NCI-H146 (cell line): ENCODE results near the gene OR2T2.
"Not testable (repeated sequence)": the region's sequence is repeated elsewhere in the genome, so short reads cannot be mapped to it uniquely, and the experiment has no call there.

Experiments
- DNase-seq: peaks from one replicate; lab custom pipeline; 2025; lab: John Stamatoyannopoulos, UW

OR2T2 gene

DNA sequence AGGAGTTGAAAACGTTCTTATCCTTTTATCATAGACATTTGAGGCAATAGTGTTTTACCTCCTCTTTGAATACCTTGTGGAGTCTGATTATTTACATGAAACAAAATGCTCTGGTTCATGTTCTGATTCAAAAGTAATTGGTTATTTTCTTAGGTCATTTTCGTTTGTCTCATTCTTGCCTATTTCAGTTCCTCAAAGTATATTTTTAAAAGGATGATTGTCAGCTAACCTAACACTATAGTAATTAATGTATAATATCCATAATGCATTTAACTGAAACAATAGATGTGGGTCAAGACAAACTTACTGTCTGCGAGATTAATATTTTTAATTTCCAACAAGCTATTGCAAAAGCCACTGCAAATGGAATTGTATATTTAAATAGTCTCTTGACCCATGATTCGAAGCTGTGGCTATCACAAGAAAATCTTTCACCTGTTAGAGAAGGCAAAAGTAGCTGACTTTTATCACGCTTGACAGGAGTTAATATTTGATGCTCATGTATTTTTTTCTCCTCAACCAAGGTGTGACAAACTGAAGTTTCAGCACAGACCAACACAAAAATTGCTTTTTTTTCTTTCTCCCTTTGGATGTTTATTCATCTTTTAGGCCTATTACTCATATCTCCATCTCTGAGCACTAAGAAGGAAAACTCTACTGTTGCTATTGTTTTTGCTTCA lies 5.2 kb downstream of the OR2T2 start:
- DNase-seq, result not testable (repeated sequence)

DNA sequence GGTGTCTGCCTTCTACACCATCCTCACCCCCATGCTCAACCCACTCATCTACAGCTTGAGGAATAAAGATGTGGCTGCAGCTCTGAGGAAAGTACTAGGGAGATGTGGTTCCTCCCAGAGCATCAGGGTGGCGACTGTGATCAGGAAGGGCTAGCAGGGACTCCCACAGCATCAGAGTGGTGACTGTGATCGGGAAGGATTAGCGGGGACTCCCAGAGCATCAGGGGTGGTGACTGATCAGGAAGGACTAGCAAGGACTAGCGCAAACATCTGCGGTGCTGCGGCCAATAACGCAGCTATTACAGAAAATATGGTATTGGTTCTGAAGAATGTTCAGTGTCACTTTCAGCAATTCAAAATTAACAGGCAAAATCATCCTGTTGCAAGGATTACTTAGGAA lies 8.2 kb downstream of the OR2T2 start:
- DNase-seq, result not testable (repeated sequence)

DNA sequence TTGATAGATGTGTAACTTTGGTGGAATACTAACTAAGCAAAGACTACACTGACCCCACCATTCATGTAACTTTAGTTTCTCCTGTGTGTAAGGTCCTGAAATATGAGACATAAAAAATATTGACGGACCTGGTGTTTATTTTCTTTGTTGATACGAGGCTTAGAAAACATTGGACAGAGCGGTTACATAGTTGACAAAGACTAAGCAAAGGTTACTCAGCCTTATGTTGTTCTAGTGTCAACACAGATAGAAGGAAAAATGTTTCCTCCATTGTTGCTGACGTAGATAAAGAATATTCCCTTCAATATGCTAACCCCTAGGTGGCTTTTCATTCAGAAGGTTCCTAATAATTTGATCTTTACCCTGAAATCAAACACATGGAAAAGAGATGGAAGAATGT lies 9.6 kb downstream of the OR2T2 start:
- not testable (repeated sequence) for DNase-seq

DNA sequence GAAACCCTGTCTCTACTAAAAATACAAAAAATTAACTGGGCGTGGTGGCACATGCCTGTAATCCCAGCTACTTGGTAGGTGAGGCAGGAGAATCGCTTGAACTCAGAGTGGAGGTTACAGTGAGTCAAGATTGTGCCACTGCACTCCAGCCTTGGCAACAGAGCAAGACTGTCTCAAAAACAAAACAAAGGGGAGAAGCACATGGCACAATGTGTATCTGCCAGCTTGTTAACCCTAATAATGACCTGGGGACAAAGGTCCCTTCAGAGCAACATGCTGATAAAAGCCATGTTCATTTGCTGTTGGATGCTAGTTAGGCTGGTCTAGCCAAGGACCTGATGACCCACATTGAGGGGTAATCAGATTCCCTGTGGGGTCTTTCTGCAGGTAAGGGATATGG lies 11.2 kb downstream of the OR2T2 start:
- DNase-seq, result not testable (repeated sequence)

DNA sequence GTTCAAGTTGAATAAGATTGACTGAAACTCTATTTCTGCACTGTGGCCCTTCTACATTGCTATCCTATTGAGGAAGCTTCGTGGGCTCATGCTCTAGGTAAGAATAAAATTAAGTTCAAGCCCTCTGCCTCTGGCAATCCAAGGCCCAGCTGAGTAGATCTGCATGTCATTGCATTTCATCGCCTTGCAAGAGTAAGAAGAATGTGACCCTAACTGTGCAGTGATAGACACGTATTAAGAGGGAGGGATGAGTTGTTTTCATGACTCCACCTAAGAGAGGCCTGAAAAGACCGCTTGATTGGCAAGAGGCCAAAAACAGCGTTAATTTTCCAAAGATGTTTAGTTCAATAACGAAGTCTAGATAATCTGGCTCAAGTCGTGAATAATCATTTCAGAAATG lies 13.7 kb downstream of the OR2T2 start:
- DNase-seq, result not testable (repeated sequence)

DNA sequence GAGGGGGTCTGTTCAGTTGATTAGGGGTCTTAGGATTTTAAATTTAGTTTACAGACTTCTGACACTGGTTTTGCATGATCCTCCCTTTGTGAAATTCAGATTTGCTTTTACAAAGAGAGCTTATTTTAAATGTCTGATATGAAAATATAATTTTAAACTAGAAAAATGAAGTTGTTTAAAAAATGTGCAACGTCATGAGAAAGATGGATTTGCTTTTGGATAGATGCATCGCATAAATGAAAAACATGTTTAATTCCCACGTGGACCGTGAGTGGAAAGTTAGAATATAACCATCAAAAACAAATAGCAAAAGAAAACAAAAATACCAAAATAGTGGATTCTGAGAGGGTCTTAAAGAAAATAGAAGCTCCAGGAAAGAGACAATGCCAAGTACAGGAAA lies 25.7 kb downstream of the OR2T2 start:
- DNase-seq, result no peak

DNA sequence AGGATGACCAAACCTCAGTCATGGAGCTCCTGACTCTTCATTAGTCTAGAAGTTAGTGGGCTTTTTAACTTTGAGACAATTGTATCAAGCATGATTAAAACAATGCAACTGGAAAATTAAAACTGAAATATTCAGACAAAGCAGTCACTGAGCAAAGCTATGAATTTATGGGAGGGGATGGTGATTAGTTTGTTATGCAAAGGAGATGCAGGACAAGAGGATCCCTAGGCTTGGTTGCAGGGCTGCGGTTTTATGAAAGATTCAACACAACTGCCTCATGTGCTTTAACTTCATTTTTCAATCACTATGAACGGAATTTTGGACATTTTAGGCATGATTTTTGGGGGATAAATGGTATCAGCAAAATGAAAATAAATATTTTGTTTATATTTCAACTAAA lies 26.7 kb downstream of the OR2T2 start:
- DNase-seq, result not testable (repeated sequence)

DNA sequence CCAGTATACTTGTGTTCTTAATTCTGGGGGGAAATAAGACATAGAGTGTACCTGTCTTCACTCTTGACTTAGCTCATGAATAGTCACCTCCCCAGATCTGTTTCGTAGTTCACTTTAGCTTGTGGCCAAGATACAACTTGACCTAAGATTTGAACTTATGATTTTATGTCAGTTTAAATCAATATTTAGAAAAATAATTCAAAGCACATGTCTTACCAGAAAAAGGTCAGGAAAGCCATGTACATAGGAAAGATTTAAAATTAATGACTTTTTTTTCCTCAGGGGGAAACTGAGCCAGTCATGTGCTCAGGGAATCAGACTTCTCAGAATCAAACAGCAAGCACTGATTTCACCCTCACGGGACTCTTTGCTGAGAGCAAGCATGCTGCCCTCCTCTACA lies 27.6 kb downstream of the OR2T2 start, which contains the start of gene OR2T3:
TSS of gene OR2T3 (plus strand) at position 301 of the 400 bp plus-strand sequence. CDS start at position 301, 0 bp downstream.
- DNase-seq, result not testable (repeated sequence)

DNA sequence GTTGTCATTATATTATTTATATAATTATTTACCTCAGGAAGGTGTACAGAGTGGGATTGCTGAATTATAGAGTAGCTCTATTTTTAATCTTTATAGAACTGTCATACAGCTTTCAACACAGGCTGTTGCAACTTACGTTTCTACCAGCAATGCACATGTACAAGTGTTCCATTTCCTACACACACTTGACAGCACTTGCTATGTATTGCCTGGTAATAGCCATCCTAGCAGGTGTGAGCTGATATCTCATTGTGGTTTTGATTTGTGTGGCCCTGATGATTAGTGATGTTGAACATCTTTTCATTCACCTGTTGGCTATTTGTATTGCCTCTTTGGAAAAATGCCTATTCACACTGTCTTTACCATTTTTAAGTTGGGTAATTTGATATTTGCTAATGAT lies 30.2 kb downstream of the OR2T2 start:
- not testable (repeated sequence) for DNase-seq

DNA sequence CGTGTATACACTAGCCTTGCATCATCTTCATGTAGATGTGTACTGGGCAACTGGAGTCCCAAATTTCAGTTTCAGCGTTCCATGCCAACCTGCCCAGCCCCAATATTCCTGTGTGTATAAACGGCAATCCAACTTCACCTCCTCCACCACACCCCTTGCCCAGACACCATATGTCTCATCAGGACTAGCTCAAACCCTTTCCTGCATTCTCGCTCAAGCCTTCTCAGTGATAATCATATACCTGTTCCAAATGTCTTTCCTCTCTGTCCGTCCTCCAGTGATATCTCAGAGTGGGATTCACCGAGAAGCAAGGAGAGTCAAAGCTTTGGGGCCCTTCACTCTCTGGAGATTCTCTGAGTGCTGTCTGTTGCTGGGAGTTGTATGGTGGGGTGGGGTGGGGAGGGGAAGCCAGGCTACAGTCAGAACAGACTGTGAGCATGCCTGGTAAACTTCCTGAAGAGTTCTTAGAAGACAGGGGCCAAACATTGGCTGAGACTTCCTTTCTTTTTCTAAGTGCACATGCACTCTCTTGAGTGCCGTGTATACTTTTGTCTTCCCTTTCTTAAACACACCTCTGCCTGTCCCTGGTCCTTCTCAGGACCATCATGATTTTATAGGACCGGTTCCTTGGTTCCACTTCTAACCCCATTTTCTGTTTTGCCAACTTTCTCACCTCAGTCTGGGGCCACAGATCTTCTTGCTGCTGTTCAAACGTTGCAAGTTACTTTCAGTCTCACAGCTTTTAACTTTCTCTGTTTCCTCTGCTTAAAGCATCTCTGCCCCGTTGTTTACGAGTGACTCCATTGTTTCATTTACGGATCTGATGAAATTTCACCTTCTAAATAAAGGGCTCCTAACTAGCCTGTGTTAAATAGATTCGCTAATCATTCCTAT lies 36.5 kb downstream of the OR2T2 start:
- not testable (repeated sequence) for DNase-seq

DNA sequence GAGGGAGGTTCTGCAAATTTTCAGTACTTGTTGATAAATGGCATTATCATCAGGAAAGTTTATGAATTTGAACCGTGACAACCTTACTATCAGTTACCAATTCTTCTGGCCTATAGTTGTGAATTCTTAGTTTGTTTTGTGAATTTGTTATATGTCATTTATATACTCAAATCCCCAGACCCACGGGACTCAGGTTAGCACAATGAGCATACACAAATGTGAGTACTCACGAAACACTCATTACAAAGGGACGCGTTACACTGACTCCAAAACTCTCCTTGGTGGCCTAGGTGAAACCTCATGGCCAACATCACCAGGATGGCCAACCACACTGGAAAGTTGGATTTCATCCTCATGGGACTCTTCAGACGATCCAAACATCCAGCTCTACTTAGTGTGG lies 42.9 kb downstream of the OR2T2 start, which contains the start of gene OR2T5:
TSS of gene OR2T5 (plus strand) at position 301 of the 400 bp plus-strand sequence. CDS start at position 301, 0 bp downstream.
- DNase-seq, result not testable (repeated sequence)

DNA sequence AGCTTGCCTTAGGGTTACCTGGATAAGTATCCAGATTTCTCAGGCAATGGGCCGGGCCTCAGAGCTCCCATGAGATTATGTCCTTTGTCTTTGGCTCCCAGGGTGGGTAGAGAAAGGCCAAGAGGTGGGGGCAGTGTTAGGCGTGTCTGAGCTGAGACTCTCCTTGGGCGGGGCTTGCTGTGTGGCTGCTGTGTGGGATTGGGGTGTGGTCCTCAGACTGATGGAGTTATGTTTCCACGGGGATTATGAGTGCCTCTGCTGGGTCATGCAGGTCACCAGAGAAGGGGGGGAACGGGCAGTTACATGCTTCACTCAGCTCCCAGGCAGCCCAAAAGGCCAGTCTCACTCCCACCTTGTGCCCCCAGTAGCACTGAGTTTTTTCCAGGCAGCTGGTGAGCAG lies 51.2 kb downstream of the OR2T2 start:
- DNase-seq, result not testable (repeated sequence)

DNA sequence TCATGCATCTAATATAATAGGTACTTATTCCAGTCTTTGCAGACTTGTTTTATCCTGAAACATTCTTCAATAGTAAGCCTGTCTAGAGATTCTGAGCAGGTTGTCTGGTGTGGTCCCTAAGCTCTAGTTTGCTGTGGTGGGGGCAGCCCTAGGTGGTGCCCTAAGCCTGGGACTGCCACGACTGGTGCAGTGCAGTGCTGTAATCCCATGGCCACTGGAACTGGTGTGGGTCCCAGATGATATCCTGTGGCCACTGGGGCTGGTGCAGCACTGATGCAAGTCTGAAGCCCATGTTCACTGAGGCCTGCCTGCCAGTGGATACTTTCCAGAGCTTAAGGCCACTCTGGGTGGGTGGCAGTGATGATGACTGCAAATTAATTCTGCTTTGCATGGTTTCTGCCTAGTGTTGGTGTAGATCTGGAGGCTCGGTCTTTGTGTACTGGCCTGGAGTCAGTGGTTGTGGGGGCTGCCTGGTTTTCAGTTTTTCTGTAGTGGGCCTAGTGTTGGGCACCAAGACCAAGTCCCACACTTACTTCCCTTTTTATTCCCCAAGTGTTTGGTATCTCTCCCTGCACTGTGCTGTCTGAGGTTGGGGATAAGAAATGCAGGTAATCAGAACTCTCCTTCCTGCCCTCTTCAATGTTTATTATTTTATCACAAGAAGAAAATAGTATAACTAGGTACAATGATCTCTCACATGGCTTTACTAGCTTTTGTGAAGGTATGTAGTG lies 55.0 kb downstream of the OR2T2 start:
- not testable (repeated sequence) for DNase-seq
